Fibroblast of lung (primary cell): ENCODE measurements around the gene CDK18.

Source experiments
- CTCF ChIP-seq, 2 donors: IDR thresholded peaks in 1 of 2; conservative IDR thresholded peaks in 1 of 2; 1 replicate in 1 of 2; 2 replicates in 1 of 2; pipeline ENCODE4 v1.5.1; 2011 to 2012; ENCODE audit warnings: low read length in 2 of 2, control low read depth in 1 of 2, inconsistent platforms in 1 of 2, low read depth in 1 of 2, mild to moderate bottlenecking in 1 of 2
- EZH2 ChIP-seq: IDR thresholded peaks from 2 replicates; pipeline ENCODE4 v1.5.1; 2012; ENCODE audit warnings: low read length, control low read depth, mild to moderate bottlenecking; ENCODE audit errors: missing control alignments

GRCh38 chr1:205520709-205521108 lies 16.2 kb downstream of the CDK18 start:
- TF ChIP-seq CTCF (conservative IDR thresholded peaks at IDR 0.05 in 1 of 2, IDR thresholded peaks at IDR 0.05 in 1 of 2; ENCODE audit: low read depth in 1 of 2, low read length in 2 of 2) (no peak), EZH2 (no peak)
